Esophagus muscularis mucosa (tissue), 3 donors: ENCODE measurements around the gene CCDC74A.

Experiments
- EP300 ChIP-seq: sonication (generic); formaldehyde crosslinking; IDR thresholded peaks from one replicate; pipeline ENCODE4 v1.6.1; 2017; ENCODE audit warnings: antibody characterized with exemption
- POLR2AphosphoS5 ChIP-seq, 2 donors: sonication (generic); formaldehyde crosslinking; IDR thresholded peaks; one replicate each; pipeline ENCODE4 v1.6.1; 2017; ENCODE audit warnings: antibody characterized with exemption in 2 of 2

DNA sequence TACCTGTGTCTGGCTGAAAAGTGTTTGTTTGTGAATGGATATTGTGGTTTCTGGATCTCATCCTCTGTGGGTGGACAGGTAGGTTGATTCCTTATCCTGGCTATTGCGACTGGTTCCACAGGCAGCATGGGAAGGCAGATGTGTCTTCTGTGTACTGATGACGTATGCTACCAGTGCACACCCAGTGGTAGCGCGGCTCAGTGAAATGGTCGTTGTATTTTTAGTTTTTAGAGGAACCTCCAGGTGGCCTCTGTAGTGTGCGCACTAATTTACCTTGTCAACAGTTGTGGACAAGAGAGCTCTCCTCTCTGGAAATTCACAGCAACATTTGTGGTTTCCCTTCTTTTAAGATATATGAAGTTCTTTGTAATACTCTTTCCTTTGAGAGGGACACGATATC is 52.5 kb downstream of the CCDC74A start:
- no peak for TF ChIP-seq EP300
- TF ChIP-seq POLR2AphosphoS5 (IDR thresholded peaks at IDR 0.05) = no peak
